NCI-H345 (cell line): ENCODE results near the gene GNAO1.
A peak's percentile ranks its signal among the peaks of the same experiment; 100 is the strongest.

Source experiments
- DNase-seq: peaks from one replicate; lab custom pipeline; 2025; lab: John Stamatoyannopoulos, UW

GNAO1 gene

DNA sequence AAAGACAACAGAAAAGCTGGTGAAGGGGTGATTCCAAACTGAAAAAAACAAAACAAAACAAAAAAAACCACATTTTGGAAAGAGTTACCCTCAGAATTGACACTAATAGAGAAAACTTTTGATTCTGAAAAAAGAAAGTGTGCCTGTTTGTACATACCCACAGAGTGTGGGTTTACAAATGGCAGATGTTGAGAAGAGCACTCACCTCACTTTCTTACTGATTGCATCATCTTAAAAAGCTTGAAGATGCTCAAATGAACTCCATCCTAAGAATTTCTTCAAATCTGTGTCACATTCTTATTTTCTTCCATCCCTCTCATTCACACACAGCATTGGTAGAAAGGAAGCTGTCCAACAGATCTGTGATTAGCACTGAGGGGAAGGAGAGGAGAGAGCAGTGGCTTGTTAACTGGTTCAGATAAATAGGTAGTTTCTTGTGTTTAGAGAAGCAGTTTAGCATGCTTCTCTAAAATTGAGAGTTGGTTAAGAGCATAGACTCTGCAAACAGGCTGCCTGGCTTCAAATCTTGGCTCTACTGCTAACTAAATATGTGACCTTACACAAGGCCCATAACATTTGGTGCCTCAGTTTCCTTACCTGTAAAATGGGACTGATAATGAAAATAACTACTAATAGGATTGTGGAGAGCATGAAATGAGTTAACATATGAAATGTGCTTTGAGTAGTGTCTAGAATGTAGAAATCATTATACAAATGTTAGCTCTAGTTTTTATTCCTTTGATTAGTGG lies 6.9 kb downstream of the GNAO1 start:
- DNase-seq = no peak

DNA sequence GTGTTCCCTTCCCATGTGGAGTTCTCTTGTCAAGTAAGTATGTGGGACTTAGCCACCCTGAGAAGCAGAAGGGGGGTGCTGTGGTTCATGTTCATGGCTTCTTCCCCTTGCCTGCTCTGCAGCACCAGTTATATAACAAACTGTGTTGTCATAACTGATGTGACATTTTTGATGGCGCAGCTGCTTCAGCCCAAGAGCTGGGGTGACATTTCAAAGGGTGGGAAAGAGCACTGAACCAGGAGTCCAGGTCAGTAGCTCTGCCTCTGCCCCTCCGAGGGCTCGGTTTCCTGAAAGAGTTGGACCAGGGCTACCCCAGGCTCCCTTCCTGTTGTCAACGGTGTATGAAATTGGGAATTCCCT lies 7.4 kb downstream of the GNAO1 start:
- no peak for DNase-seq

DNA sequence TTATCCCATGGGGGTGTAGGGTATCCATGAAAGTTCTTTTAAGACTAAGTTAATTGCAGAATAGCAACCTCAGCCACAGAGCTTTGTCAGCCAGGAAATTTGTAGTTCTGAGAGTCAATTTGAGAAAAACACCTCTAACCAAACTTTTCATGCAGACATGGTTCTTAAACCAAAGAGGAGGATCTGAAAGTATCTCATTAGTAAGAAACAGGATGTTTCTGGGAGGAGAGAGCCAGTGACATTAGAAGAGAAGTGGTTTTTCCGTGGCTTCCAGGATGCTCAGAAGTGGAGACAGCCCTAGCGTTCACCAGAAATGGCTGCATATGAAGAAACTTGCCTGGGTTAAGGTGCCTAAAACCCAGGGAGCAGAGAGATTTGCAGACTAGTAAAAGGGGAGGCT lies 7.9 kb downstream of the GNAO1 start:
- DNase-seq = no peak

- DNase-seq = no peak
These were observed 9.7 kb downstream of the GNAO1 start for GRCh38 chr16:56201030-56201429.

- no peak for DNase-seq
These were observed 10.7 kb downstream of the GNAO1 start for GRCh38 chr16:56202036-56202435.

DNA sequence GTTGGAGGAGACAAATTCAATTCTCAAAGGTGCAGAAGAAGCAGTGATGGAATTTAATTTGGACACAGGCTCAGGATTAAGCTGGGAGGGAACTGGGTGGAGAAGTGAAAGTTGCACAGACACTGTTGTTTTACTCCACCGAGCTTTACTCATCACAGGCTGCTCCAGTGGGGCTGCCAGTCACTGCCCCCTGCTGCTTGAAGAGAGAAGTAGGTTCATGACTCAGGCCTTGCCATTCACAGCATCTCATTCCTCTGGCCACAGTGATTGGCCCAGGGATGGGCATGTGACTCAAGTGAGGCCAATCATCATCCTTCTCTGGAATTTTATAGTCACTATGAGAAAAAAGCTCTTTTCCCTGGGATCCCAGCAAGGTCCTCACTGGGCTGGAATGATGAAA lies 11.8 kb downstream of the GNAO1 start:
- DNase-seq = no peak

- DNase-seq = no peak
These were observed 13.5 kb downstream of the GNAO1 start for GRCh38 chr16:56204816-56205215.

GRCh38 chr16:56206951-56207350 lies 15.7 kb downstream of the GNAO1 start:
- DNase-seq = no peak

DNA sequence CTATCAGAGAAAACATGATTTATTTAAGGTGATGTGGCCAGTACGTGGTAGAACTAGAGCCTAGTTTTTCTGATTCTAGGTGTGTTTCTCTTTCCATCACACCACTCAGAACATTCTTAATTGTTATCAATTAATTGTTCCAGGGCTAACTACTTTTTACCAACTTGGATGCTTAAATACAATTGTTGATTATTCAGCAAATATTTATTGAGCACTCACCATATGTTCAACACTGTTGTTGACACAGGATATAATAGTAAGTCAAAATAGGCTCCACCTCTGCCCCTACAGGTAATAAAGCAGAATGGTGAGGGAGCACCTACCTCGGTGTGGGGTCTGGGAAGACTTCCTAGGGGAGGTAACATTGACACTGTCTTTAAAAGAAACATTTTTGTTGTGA lies 16.1 kb downstream of the GNAO1 start:
- no peak for DNase-seq

DNA sequence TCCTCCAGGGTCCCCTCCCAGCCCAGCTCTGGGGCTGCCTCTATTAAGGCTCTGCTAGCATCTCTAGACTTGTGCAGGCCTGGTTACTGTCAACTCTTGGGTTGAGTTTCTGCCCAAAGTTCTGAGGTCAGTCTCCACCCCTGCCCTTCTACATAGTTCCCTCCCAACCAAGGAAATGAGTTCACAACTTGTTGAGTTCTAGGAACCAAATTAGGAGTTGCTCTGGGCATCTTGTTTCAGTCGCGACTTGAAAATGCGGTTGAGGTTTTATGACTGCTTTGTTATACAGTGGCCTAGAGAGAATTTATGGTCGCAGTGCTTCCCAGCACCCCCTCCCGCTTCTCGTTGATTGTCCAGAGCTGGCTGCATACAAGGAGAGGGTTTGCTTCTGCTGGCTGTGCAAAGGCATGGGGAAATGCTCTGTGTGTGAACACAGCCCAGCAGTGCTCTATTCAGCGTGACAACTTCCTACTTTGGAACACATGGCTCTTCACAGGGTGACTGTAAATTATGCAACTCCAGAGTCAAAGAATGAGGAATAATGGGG lies 20.2 kb downstream of the GNAO1 start:
- no peak for DNase-seq

GRCh38 chr16:56212144-56212543 lies 20.9 kb downstream of the GNAO1 start:
- DNase-seq = no peak

- no peak for DNase-seq
These were observed 30.7 kb downstream of the GNAO1 start for GRCh38 chr16:56221995-56222394.

DNA sequence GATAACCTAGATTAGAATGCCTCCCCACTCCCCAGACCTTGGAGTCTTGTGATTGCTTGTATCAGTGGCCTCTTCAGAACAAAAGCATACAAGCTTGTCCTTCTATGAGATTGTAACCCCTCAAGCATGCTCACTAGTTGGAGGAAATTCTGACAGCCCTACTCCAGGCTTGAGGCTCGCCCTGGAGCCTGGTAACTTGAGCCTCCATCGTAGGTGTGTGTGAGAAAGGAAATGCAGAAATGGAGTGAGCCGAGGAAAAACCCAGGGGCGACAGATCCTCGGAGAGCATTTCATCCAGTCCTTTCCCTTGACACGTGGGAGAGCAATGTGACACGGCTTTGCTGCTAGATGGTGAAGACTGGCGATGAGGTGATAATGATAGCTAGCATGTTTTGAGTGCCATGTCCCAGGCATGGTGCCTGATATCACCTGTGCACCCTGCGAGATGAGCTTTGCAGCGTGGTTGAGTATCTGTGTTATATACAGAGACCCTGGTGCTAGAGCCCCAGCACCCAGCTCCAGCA lies 31.2 kb downstream of the GNAO1 start:
- no peak for DNase-seq

DNA sequence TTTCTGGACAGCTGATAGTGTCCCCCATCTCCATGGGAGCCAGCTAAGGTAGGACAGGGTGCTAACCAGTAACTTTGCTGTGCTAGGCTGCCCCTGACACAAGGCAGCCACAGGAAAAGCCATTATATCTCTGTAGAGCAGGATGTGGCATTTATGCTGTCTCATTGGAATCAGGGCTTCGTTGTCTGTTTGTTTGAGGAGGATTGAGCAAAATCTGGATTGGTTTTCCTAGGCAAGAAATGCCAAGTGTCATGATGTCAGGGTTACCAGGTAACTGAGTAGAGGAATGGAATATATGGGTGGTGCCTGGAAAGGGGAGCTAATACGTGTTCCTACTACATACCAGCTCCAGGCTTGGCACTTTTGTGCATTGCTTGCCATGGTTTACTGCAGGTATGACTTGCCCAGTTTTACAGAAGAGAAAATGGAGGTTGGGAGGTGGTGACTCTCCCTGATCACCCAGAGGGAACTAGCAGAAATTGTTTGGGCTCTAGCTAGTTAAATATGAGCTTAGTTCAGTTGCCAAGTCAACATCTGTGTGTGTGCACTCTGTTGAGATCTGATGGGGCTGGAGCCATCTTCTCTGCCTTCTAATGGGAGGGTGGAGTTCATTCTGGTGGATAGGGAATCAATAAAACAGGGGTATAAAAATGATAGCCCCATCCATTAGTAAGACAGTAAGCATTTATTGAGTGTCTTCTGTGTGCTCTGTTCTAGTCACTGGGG lies 33.9 kb downstream of the GNAO1 start:
- DNase-seq = no peak

- DNase-seq = no peak
These were observed 34.9 kb downstream of the GNAO1 start for GRCh38 chr16:56226187-56226586.

DNA sequence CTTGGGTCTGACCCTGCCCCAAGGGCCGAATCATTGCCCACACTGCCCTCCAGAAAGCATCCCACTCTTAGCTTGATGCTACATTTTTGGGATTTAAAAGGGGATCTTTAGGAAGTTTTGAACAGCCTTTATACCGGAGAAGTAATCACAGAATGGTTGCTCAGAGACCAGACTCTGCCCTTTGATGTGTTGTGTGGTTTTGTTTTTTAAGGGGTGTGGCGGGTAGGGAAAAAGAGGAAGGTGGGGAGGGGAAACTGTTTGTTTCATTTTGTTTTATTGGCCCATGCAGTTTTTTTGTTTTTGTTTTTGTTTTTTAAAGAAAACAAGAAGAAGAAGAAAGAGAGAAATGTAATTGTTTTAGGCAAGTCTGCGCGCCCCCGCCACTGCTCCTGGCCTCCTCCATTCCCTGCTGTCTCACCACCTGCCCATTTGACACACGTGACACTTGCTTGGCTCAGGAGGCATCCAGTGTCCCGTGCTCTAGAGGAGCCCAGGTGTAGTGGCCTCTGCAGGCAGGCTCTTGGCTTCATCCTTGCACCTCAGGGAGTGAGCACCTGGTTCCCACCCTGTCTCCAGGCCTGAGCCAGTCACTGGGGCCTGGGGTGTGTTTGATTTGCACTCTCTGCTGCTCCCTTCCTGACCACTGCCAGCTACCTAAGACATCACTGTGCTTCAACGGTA lies 35.7 kb downstream of the GNAO1 start:
- DNase-seq = peak; percentile 9

DNA sequence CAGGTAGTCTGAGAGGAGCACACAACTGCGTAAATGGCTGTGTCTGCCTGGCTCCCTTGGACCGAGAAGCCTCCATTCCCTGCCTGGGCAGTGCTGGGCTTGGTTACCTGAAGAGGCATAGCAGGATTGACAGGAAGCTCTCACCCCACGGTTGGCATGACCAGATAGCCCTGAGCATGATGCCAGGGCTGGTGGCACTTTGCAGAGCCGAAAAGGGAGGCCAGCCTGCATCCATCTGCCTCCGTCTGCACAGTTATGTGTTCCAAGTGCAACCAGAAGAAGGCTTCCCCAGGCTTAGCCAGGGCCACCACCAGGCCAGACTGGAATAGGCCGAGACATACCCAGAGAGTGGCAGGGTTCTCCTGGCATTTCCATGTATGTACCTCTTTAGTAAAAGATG lies 36.6 kb downstream of the GNAO1 start:
- no peak for DNase-seq

- DNase-seq = no peak
These were observed 37.2 kb downstream of the GNAO1 start for GRCh38 chr16:56228476-56228875.

DNA sequence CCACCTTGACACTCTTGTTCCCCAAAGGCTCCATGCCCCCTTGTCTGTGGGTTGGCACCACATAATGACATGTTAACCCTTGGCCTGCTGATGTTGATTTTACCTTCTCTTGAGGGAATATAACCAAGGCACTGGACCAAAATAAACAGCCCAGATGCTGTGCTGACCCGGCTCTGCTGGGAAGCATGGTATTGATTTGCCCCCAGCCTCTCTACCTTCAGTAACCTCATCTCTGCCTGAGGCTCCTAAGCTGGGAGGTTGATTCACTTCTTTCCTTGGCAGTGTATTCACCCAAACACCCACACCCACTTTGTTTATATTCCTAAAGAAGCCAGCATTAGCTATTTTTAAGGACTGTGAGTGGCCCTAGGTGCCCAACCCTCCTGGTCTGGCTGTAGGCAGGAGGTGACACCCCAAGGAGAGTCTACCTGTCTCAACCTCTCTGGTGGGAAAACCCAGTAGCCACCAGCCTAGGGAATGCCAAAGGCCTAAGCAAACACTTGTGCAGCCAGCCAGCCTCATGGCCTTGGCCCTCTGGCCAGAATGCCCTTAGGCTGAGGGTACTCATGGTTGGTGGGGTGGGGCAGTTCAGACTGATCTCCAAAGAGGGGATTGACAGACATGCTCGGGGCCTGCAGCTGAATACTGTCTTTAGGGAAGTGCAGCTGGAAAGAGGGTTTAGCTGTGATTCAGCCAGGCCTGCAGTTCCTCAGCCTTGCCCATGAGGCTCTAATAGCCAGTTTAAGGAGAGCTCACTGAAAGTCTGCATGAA lies 42.7 kb downstream of the GNAO1 start:
- no peak for DNase-seq

GRCh38 chr16:56234737-56235136 lies 43.4 kb downstream of the GNAO1 start:
- no peak for DNase-seq

GRCh38 chr16:56237451-56237930 lies 46.2 kb downstream of the GNAO1 start:
- DNase-seq = no peak

- DNase-seq = no peak
These were observed 46.9 kb downstream of the GNAO1 start for GRCh38 chr16:56238188-56238587.
